ENCODE measurements around the gene DOCK4.

DOCK4 gene

GRCh38 chr7:112052498-112052897 is 153.7 kb downstream of the DOCK4 start:
- TF ChIP-seq CTCF (IDR thresholded peaks at IDR 0.05; ENCODE audit: extremely low read depth, insufficient read depth, missing control alignments), result no peak
- no peak for DNase-seq (ENCODE audit: low spot score)
- in situ Hi-C loops (cut with MboI; ENCODE audit: low pct_unique_long_range_greater_than_20kb, low sequenced_read_pairs, unreplicated experiment), result no loop called here

- TF ChIP-seq CTCF (IDR thresholded peaks at IDR 0.05; ENCODE audit: extremely low read depth, insufficient read depth, missing control alignments), result no peak
- in situ Hi-C loops (cut with MboI; ENCODE audit: low pct_unique_long_range_greater_than_20kb, low sequenced_read_pairs, unreplicated experiment), result no loop called here
- DNase-seq (ENCODE audit: low spot score), result no peak
These were observed 155.8 kb downstream of the DOCK4 start for GRCh38 chr7:112050250-112050881.

GRCh38 chr7:112049555-112050249 is 156.5 kb downstream of the DOCK4 start:
- in situ Hi-C loops (cut with MboI; ENCODE audit: low pct_unique_long_range_greater_than_20kb, low sequenced_read_pairs, unreplicated experiment), result no loop called here
- no peak for TF ChIP-seq CTCF (IDR thresholded peaks at IDR 0.05; ENCODE audit: extremely low read depth, insufficient read depth, missing control alignments)
- no peak for DNase-seq (ENCODE audit: low spot score)

GRCh38 chr7:112047421-112047820 is 158.8 kb downstream of the DOCK4 start:
- no peak for DNase-seq (ENCODE audit: low spot score)
- TF ChIP-seq CTCF (IDR thresholded peaks at IDR 0.05; ENCODE audit: extremely low read depth, insufficient read depth, missing control alignments), result no peak
- in situ Hi-C loops (cut with MboI; ENCODE audit: low pct_unique_long_range_greater_than_20kb, low sequenced_read_pairs, unreplicated experiment), result no loop called here

GRCh38 chr7:112045222-112045621 is 161.0 kb downstream of the DOCK4 start:
- no peak for TF ChIP-seq CTCF (IDR thresholded peaks at IDR 0.05; ENCODE audit: extremely low read depth, insufficient read depth, missing control alignments)
- in situ Hi-C loops (cut with MboI; ENCODE audit: low pct_unique_long_range_greater_than_20kb, low sequenced_read_pairs, unreplicated experiment), result no loop called here
- no peak for DNase-seq (ENCODE audit: low spot score)

GRCh38 chr7:112042631-112043030 is 163.6 kb downstream of the DOCK4 start:
- no peak for DNase-seq (ENCODE audit: low spot score)
- no peak for TF ChIP-seq CTCF (IDR thresholded peaks at IDR 0.05; ENCODE audit: extremely low read depth, insufficient read depth, missing control alignments)
- in situ Hi-C loops (cut with MboI; ENCODE audit: low pct_unique_long_range_greater_than_20kb, low sequenced_read_pairs, unreplicated experiment), result no loop called here

Measured in GM13977 (cell line).